GM19397 (cell line): ENCODE measurements around the gene NELFA.
"Not testable (repeated sequence)": the region's sequence is repeated elsewhere in the genome, so short reads cannot be mapped to it uniquely, and the experiment has no call there.

Source experiments
- ATAC-seq: cut with Tn5 transposase; IDR thresholded peaks from one replicate; pipeline ENCODE4 v1.9.1; 2021; ENCODE audit warnings: mild to moderate bottlenecking, moderate library complexity; ENCODE audit not compliant: unreplicated experiment

The NELFA gene

DNA sequence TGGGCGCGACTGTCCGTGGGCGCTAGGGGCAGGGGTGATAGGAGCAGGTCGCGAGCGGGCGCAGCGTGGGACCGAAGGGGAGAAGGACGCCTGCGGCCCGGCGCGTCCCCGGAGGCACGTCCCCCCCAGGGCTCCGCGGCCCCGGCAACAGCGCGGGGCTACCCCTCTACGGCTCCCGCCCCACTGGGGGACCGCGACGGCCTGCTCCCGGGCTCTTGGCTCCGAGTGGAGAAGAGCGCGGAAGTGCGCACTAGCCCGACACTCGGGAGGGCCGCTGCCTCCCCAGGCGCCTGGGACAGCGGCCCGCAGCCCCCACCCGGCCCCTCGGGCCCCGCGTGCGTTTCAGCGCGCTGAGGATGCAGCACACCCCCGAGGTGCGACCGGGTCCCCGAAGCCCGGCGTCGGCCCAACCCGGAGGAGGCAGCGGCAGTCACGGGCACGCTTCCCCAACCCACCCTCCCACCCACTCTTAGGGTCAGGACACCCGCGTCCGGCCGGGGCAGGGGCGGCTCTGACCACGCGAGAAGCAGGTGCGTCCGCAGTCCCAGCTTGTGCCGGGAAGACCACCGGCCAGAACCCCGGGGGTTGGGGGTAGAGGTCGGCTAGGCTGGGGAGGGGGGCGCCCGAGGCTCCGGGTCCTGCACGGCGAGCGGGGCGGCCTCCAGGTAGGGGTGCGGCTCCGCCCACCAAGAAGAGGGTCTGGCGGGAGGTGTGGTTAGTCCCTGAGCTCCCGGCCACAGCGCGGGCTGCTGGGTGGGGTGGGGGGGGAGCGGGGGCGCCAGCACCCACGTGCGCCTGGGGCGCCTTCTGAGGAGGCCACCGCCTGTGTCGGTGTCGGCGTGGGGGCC, 31.8 kb upstream of the NELFA start:
- ATAC-seq = no peak

GRCh38 chr4:2036866-2037265, 28.1 kb upstream of the NELFA start:
- ATAC-seq = no peak

DNA sequence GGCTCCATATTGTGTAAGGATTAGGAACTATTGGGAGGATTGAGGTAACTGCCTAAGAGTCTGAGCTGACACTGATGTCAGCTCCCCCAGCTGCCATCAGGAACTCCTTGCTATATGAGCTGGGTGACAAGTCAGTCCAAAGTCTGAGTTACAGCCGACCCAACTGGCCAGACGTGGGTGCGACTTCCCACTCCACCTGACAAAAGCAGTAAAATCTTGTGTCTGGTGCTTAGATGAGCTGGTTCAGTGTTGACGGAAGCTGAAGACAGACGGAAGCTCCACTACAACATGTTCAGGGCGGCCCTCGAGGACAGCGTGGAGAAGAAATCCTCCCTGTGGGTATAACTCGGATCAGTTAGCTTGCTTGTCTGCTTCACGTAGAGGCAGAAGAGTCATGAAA, 27.6 kb upstream of the NELFA start:
- no peak for ATAC-seq

- ATAC-seq = not testable (repeated sequence)
Observed at GRCh38 chr4:2031161-2031560, 22.4 kb upstream of the NELFA start.

DNA sequence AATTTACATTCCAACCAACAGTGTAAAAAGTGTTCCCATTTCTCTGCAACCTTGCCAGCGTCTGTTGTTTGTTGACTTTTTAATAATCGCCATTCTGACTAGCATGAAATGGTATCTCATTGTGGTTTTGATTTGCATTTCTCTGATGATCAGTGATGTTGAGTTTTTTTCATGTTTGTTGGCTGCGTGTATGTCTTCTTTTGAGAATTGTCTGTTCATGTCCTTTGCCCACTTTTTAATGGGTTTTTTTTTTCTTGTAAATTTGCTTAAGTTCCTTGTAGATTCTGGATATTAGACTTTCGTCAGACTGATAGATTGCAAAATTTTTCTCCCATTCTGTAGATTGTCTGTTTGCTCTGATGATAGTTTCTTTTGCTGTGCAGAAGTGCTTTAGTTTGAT, 18.3 kb upstream of the NELFA start:
- ATAC-seq = not testable (repeated sequence)

- no peak for ATAC-seq
Observed at GRCh38 chr4:2025817-2026216, 17.0 kb upstream of the NELFA start.

DNA sequence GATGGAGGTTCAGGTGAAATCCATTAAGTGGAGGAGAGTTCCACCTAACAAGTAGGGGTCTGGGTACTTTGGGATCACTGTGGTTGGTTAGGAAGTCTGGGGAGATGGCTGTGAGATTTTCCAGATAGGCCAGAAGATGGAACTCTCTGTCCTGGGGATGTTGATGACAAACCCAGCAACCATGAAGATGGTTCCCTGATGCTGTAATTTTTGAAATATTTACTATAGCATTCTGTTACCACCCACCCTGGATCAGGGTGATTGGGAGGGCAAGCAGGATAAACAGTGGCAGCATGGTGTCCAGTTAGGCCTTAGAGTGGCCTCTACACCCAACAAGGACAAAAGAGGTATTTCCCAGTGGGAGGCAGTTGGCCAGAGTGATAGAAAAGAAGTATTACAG, 15.9 kb upstream of the NELFA start:
- no peak for ATAC-seq

GRCh38 chr4:2021358-2022018, 12.7 kb upstream of the NELFA start:
- ATAC-seq = not testable (repeated sequence)

DNA sequence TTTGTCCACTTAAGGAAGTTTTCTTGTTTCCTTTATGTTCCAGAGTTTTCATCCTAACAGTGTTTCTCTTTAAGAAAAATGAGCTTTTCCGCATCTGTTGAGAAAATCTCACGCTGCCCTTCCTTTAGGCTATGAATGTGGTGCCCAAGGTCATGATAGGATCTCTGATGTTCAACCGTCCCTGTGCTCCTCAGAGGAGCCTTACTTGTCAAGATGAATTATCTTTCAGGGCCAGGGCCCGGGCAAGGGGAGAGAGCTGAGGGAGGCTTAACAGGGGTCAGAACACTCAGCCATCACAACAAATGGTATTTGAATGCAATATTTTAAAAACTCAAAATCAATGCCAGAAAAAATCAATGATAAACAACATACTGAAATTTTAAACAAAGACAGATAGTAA, 6.2 kb upstream of the NELFA start:
- no peak for ATAC-seq

GRCh38 chr4:2011583-2011982, 2.8 kb upstream of the NELFA start:
- no peak for ATAC-seq

- ATAC-seq = no peak
Observed at GRCh38 chr4:2009651-2010233, 968 bp upstream of the NELFA start.

GRCh38 chr4:2008671-2008920, 178 bp downstream of the NELFA start:
- no peak for ATAC-seq

DNA sequence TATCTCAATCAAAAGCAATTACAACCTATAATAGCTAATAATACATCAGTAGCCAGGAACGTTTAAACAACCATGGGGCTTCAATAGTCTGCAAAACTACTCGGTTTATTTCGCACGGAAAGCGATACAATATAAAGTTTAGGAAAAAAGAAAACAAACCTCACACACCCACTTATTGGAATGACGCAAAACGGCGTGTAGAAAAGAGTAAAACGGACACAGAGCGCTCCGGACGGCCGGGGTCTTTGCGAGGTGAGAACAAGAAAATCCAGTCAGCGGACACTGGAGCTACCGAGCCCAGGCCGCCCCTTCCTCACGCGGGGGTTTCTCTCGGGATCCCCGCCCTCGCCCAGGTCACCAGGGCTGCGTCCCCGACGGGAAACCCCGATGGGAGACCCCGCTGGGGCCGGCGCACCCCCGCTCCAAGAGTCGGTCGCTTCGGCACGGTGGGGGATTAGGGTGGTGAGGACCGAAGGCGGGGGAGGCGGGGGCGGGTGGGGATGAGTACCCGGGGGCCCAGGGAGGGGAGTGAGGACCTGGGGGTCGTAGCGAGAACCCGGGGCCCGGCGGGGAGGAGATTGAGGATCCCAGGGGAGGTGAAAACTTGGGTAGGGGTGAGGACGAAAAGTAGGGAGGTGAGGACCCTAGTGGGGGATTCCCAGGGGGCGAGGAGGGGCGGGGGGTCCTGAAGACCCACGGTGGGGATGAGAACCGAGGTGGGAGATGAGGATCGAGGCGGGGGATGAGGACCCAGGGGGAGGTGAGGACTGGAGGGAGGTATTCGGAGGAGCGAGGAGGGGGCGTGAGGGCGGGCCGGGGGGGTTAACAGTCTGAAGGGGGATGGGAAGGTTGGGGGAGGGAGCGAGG, 737 bp downstream of the NELFA start:
- ATAC-seq = no peak

GRCh38 chr4:2006956-2007653, 1.7 kb downstream of the NELFA start:
- no peak for ATAC-seq

DNA sequence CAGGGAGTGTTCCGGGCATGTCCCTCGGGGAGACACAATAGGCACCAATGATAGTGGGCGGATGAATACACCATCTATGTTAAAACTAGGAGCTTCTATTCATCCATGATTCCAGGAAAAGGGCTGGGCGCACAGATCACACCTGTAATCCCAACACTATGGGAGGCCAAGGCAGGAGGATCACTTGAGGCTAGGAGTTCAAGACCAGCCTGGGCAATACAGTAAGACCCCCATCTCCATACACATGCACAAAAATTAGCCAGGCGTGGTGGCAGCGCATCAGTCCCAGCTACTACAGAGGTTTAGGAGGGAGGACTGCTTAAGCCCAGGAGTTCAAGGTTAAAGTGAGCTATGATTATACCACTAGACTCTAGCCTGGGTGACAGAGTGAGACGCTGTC, 2.4 kb downstream of the NELFA start:
- no peak for ATAC-seq

- ATAC-seq = not testable (repeated sequence)
Observed at GRCh38 chr4:2003361-2003760, 5.4 kb downstream of the NELFA start.

GRCh38 chr4:1999308-1999707, 9.5 kb downstream of the NELFA start:
- not testable (repeated sequence) for ATAC-seq

- ATAC-seq = no peak
Observed at GRCh38 chr4:1998296-1998695, 10.5 kb downstream of the NELFA start.

GRCh38 chr4:1997712-1998111, 11.1 kb downstream of the NELFA start:
- ATAC-seq = no peak

DNA sequence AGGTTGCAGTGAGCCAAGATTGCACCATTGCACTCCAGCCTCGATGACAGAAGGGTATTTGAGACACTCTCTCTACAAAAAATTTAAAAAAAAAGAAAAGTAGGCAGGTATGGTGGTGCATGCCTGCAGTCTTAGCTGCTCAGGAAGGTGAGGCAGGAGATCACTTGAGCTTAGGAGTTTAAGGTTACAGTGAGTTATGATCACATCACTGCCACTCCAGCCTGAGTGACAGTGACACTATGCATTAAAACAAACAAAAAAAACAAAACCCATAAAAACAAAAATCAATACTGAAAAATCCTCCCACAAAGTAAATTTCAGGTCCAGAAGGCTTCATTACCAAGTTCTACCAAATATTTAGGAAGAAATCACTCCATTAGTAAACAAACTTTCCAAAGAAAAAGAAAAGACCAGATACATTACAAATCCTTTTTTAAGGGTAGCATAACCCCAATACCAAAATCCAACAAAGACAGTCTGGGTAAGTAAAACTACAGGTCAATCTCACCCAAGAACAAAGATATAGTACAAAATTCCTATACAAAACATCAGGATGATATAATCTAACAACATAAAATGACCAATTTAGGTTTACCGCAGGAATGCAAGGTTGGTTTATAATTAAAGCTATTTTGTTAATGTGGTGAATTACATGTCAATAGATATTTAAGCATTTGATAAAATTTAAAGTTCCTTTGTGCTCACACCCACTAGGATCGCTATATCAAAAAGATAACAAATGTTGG, 11.7 kb downstream of the NELFA start:
- ATAC-seq = no peak
